GM19395 (cell line): ENCODE measurements around the gene DHFR2.

Source experiments
- ATAC-seq: cut with Tn5 transposase; IDR thresholded peaks from one replicate; pipeline ENCODE4 v1.9.1; 2021; ENCODE audit warnings: mild to moderate bottlenecking, moderate library complexity; ENCODE audit not compliant: unreplicated experiment

The DHFR2 gene

DNA sequence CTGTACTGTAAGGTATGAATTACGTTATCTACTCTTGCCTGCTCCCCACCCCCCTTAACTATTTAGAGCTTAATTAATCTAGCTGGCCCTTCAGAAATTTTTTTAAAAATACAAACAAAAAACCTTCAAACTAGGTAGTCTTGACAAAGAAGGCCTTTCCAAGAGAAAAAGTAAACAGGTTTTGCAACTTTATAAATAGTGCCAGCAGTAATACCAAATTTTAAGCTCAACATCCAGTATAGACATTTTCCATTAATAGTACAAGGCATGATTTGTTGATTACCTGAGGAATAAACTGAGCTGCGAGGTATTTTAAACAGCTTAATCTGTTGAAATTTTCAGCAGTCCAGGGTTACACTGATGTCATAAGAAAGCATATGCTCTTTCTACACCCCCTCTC lies 54.5 kb downstream of the DHFR2 start:
- no peak for ATAC-seq
